GM10847 (cell line): Measurements from ENCODE around the gene GALNT17.

Experiments
- POLR2A ChIP-seq: IDR thresholded peaks from 2 replicates; pipeline ENCODE4 v1.6.1; 2011; ENCODE audit not compliant: insufficient read length; ENCODE audit errors: extremely low read depth

Gene GALNT17

GRCh38 chr7:71362240-71362639 is 230.3 kb downstream of the GALNT17 start:
- no peak for TF ChIP-seq POLR2A

- no peak for TF ChIP-seq POLR2A
These were observed 231.3 kb downstream of the GALNT17 start for GRCh38 chr7:71363223-71363622.

GRCh38 chr7:71363627-71364026 is 231.7 kb downstream of the GALNT17 start:
- no peak for TF ChIP-seq POLR2A

- TF ChIP-seq POLR2A: no peak
These were observed 232.6 kb downstream of the GALNT17 start for GRCh38 chr7:71364551-71364950.

GRCh38 chr7:71372991-71373390 is 241.0 kb downstream of the GALNT17 start:
- no peak for TF ChIP-seq POLR2A

DNA sequence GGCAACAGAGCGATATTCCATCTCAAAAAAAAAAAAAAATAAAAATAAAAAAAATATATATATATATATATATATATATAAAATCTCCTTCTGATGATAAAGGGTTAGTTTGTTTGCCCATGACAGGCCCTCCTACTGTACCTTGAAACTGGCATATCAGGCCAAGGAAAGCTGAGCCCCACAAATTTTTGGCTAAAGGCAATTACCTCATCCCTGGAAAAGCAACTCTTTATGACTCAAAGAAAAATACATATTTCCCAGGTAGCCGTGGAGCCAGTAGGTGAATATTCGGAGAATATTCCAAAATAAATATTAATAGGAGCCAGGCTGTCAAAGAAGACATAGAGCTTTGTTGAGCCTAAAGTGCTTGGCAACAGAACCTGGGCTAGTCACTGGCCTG is 245.1 kb downstream of the GALNT17 start:
- TF ChIP-seq POLR2A: no peak

- no peak for TF ChIP-seq POLR2A
These were observed 245.5 kb downstream of the GALNT17 start for GRCh38 chr7:71377469-71377868.

GRCh38 chr7:71384094-71384493 is 252.2 kb downstream of the GALNT17 start:
- no peak for TF ChIP-seq POLR2A

DNA sequence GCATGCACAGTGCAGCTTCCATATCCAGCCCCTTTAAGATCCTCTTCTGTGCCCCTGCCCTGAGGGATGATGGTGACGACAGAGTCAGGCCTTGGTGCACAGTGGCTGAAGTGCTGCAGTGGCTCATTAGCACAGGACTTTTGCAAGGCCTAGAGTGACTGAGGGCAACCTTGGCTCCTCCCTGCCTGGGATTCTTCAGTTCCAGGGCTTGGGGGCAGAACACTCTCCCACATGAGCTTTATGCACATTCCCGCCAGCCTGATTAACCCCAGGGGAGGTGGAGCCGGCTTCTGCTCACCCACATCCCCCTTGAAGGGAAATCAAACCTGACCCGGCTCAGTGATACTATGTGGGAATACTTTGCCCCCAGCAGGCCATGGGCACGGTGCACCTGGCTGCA is 253.4 kb downstream of the GALNT17 start:
- TF ChIP-seq POLR2A: no peak

GRCh38 chr7:71386152-71386785 is 254.3 kb downstream of the GALNT17 start:
- TF ChIP-seq POLR2A: no peak

- TF ChIP-seq POLR2A: no peak
These were observed 256.2 kb downstream of the GALNT17 start for GRCh38 chr7:71388181-71388580.

DNA sequence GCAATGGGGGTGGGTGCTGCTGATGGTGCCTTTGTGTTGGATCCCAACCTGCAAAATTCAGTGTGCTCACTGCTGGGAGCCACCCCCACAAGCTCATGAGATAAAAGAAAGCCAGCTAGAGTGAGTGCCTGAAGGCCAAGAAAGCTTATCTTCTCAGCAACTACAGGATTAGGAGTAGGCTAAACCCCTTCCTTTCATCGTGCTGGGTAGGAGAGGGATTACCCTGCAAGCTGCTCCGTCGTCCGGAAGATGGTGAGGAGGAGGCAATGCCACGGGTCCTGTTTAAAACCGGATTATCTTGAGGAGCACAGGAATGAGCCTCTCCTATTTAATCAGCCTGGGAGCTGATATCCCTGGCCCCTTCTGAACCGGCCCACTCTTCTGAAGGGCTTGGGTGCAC is 258.0 kb downstream of the GALNT17 start:
- no peak for TF ChIP-seq POLR2A

DNA sequence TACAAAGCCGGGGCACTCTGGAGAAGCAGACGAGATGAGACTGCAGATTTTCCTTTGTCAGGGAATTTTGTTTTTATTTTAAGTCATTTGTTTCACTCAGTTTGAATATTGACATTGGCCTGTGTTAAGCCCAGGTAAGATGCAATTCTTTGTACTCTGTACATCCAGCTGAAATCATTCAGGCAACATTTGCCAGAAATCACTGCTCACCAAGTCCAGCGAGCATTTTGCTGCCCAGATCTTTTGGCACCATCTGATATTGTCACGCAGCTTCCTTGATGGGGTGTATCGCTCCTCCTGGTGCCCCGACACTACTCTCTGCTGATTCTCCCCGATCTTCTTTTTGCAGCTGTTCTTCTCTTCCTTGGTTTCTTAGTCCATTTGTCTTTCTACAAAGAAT is 261.7 kb downstream of the GALNT17 start:
- no peak for TF ChIP-seq POLR2A

DNA sequence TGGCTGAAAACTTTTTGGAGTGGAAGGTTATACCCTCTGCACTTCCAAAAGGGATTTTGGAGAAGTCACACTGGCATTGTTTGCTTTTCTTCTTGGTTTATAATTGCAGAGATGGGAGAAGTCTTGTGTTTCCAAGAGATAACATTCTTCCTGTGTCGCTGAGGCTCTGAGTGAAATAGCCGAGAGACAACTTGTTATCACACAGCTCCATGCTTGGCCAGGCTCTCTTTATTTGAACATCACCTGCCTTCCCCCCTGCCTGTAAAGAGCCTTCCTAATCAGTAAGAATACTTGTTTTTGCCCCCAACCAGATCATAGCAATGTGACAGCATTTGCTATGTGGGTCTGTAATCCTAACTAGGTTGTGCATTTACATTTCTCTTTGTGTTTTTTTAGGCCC is 270.7 kb downstream of the GALNT17 start:
- TF ChIP-seq POLR2A: no peak

GRCh38 chr7:71403202-71403946 is 271.4 kb downstream of the GALNT17 start:
- TF ChIP-seq POLR2A: no peak

- TF ChIP-seq POLR2A: no peak
These were observed 272.9 kb downstream of the GALNT17 start for GRCh38 chr7:71404726-71405345.
